Esophagus muscularis mucosa (tissue), 3 donors: ENCODE measurements around the gene MAPK8IP3.

ENCODE experiments used
- CTCF ChIP-seq, 3 experiments: fragments of 200-600 bp in 2 of 3; fragments of 450-650 bp in 1 of 3; sonication (generic) in 2 of 3; IDR thresholded peaks; one replicate each; pipeline ENCODE4 v1.5.1; 2017 to 2019; ENCODE audit warnings: antibody characterized with exemption in 3 of 3, mild to moderate bottlenecking in 2 of 3, moderate library complexity in 1 of 3
- POLR2A ChIP-seq: fragments of 450-650 bp; IDR thresholded peaks from one replicate; pipeline ENCODE4 v1.6.1; 2017; ENCODE audit warnings: antibody characterized with exemption, moderate library complexity, mild to moderate bottlenecking, low read depth

- TF ChIP-seq POLR2A (no peak), CTCF (IDR thresholded peaks at IDR 0.05) (peak; percentile 67 to 75 (median 72))
Observed at GRCh38 chr16:1772908-1773702, 67.1 kb downstream of the MAPK8IP3 start, which contains the start of gene MRPS34.
